H1 (cell line): ENCODE measurements around the gene CLDN15. TPM values are rescaled to one million over a fixed set of nuclear protein-coding genes. Genes with fewer than 3 reads are reported as not detected.

Experiments used
- CTCF ChIA-PET: fragments of 300-600 bp; sonication (Branson Sonifier 250); formaldehyde crosslinking; loops from one replicate; lab custom pipeline; 2021; ENCODE audit not compliant: partially characterized antibody; lab: Charles Lee
- POLR2A ChIA-PET: fragments of 300-600 bp; sonication (Branson Sonifier 250); formaldehyde crosslinking; loops from one replicate; lab custom pipeline; 2021; ENCODE audit warnings: inconsistent platforms; ENCODE audit not compliant: partially characterized antibody; lab: Charles Lee
- DNase-seq, 2 experiments: peaks; one replicate each; pipeline versions ENCODE4 v3.0.0 to v3.0.0-alpha.2; 2010 to 2022; ENCODE audit warnings: low spot score in 2 of 2, low read depth in 1 of 2, mixed read lengths in 1 of 2
- FAIRE-seq: peaks from 2 replicates; lab custom pipeline; 2011; peaks lifted over from hg19 to GRCh38; lab: Jason Lieb, UNC
- H2AFZ ChIP-seq: 2 replicates; pipeline ENCODE4 v1.8.1; 2012; ENCODE audit warnings: low read length, inconsistent platforms
- H2AK5ac ChIP-seq: 2 replicates; pipeline ENCODE4 v1.6.1; 2013; ENCODE audit warnings: low read depth, low read length
- H2BK120ac ChIP-seq: replicated peaks from 2 replicates; pipeline ENCODE3; 2013; ENCODE audit warnings: low read depth, low read length, inconsistent platforms
- H2BK12ac ChIP-seq: 2 replicates; pipeline ENCODE4 v1.6.1; 2013; ENCODE audit warnings: low read depth, low read length
- H2BK15ac ChIP-seq: 2 replicates; pipeline ENCODE4 v1.6.1; 2013; ENCODE audit warnings: low read length
- H2BK20ac ChIP-seq: 2 replicates; pipeline ENCODE4 v1.6.1; 2013; ENCODE audit warnings: low read length
- H2BK5ac ChIP-seq: 2 replicates; pipeline ENCODE4 v1.6.1; 2013; ENCODE audit warnings: low read depth, low read length
- H3K14ac ChIP-seq: 2 replicates; pipeline ENCODE4 v1.6.1; 2013; ENCODE audit warnings: inconsistent platforms; ENCODE audit not compliant: insufficient read length
- H3K18ac ChIP-seq: 2 replicates; pipeline ENCODE4 v1.6.1; 2013; ENCODE audit warnings: low read length; ENCODE audit errors: extremely low read depth
- H3K23ac ChIP-seq: 2 replicates; pipeline ENCODE4 v1.6.1; 2013; ENCODE audit warnings: inconsistent platforms; ENCODE audit not compliant: insufficient read length
- H3K23me2 ChIP-seq: 2 replicates; pipeline ENCODE4 v1.6.1; 2013; ENCODE audit warnings: low read depth, low read length
- H3K27ac ChIP-seq: 2 replicates; pipeline ENCODE4 v1.6.1; 2011; ENCODE audit warnings: low read depth, low read length, inconsistent platforms
- H3K27me3 ChIP-seq, 4 experiments: replicated peaks in 1 of 4; 1 replicate in 1 of 4; 2 replicates in 3 of 4; pipeline versions ENCODE4 v1.6.1 to v1.8.1; 2011 to 2013; ENCODE audit warnings: low read length in 3 of 4, mild to moderate bottlenecking in 3 of 4, inconsistent platforms in 2 of 4, mixed read lengths in 2 of 4, moderate library complexity in 1 of 4; ENCODE audit not compliant: control insufficient read depth in 3 of 4, insufficient read depth in 3 of 4; ENCODE audit errors: extremely low read depth in 1 of 4
- H3K36me3 ChIP-seq, 4 experiments: 2 replicates each; pipeline versions ENCODE4 v1.6.1 to v1.8.1; 2011 to 2013; ENCODE audit warnings: mild to moderate bottlenecking in 4 of 4, low read length in 3 of 4, moderate library complexity in 2 of 4, control low read depth in 1 of 4, inconsistent platforms in 1 of 4; ENCODE audit not compliant: insufficient read depth in 4 of 4, control insufficient read depth in 2 of 4
- H3K4ac ChIP-seq: replicated peaks from 2 replicates; pipeline ENCODE3; 2013; ENCODE audit warnings: low read length, low read depth, mixed read lengths, inconsistent platforms; ENCODE audit not compliant: insufficient read length
- H3K4me1 ChIP-seq, 4 experiments: replicated peaks in 1 of 4; 1 replicate in 1 of 4; 2 replicates in 3 of 4; pipeline versions ENCODE4 v1.6.1 to v1.8.1; 2011 to 2013; ENCODE audit warnings: low read length in 3 of 4, inconsistent platforms in 2 of 4, mixed read lengths in 1 of 4; ENCODE audit not compliant: insufficient read depth in 4 of 4, control insufficient read depth in 3 of 4
- H3K4me2 ChIP-seq, 2 experiments: 2 replicates each; pipeline versions ENCODE4 v1.6.1 to v1.8.1; 2011 to 2013; ENCODE audit warnings: low read depth in 2 of 2, low read length in 2 of 2, control low read depth in 1 of 2, inconsistent platforms in 1 of 2, mild to moderate bottlenecking in 1 of 2; ENCODE audit not compliant: insufficient read depth in 1 of 2
- H3K4me3 ChIP-seq, 4 experiments: fragments of 200-600, 300-600 bp in 1 of 4; sonication (generic), shearing (Covaris generic), sonication (Bioruptor Twin) in 1 of 4; 2 replicates each; pipeline versions ENCODE4 v1.5.1 to v1.8.1; 2011 to 2016; ENCODE audit warnings: low read length in 4 of 4, low read depth in 3 of 4, control low read depth in 2 of 4, inconsistent platforms in 2 of 4, mild to moderate bottlenecking in 2 of 4, mixed read lengths in 1 of 4, moderate library complexity in 1 of 4; ENCODE audit not compliant: insufficient read depth in 2 of 4; ENCODE audit errors: extremely low read depth in 1 of 4
- H3K56ac ChIP-seq: replicated peaks from 2 replicates; pipeline ENCODE3; 2013; ENCODE audit warnings: low read depth, mild to moderate bottlenecking, mixed read lengths, low read length, inconsistent platforms; ENCODE audit not compliant: insufficient read length
- H3K79me1 ChIP-seq: 2 replicates; pipeline ENCODE4 v1.6.1; 2013; ENCODE audit warnings: low read depth, low read length, control low read depth
- H3K79me2 ChIP-seq, 2 experiments: 2 replicates each; pipeline versions ENCODE4 v1.6.1 to v1.8.1; 2012 to 2013; ENCODE audit warnings: low read length in 2 of 2, mild to moderate bottlenecking in 2 of 2, inconsistent platforms in 1 of 2; ENCODE audit not compliant: insufficient read depth in 2 of 2, control insufficient read depth in 1 of 2
- H3K9ac ChIP-seq, 4 experiments: replicated peaks in 1 of 4; 1 replicate in 1 of 4; 2 replicates in 3 of 4; pipeline versions ENCODE4 v1.6.1 to v1.8.1; 2011 to 2013; ENCODE audit warnings: low read depth in 3 of 4, low read length in 3 of 4, control low read depth in 2 of 4, mild to moderate bottlenecking in 2 of 4, moderate library complexity in 2 of 4, inconsistent platforms in 1 of 4; ENCODE audit errors: extremely low read depth in 1 of 4
- H3K9me3 ChIP-seq, 2 experiments: 2 replicates each; pipeline versions ENCODE4 v1.6.1 to v1.8.1; 2012 to 2013; ENCODE audit warnings: mild to moderate bottlenecking in 2 of 2, moderate library complexity in 2 of 2, control low read depth in 1 of 2, inconsistent platforms in 1 of 2, low read depth in 1 of 2, low read length in 1 of 2, mixed read lengths in 1 of 2; ENCODE audit not compliant: insufficient read depth in 2 of 2
- H4K20me1 ChIP-seq, 2 experiments: replicated peaks in 1 of 2; 2 replicates each; pipeline versions ENCODE3 to v1.8.1; 2011 to 2013; ENCODE audit warnings: inconsistent platforms in 2 of 2, low read length in 2 of 2, mild to moderate bottlenecking in 1 of 2; ENCODE audit not compliant: insufficient read depth in 2 of 2, control insufficient read depth in 1 of 2
- H4K5ac ChIP-seq: 2 replicates; pipeline ENCODE4 v1.6.1; 2013; ENCODE audit warnings: low read length, low read depth, mixed read lengths, inconsistent platforms; ENCODE audit not compliant: insufficient read length
- H4K8ac ChIP-seq: 2 replicates; pipeline ENCODE4 v1.8.0; 2013; ENCODE audit warnings: mild to moderate bottlenecking, moderate library complexity, low read length, inconsistent platforms; ENCODE audit not compliant: insufficient read depth; ENCODE audit errors: extremely low read depth
- H4K91ac ChIP-seq: replicated peaks from 2 replicates; pipeline ENCODE3; 2013; ENCODE audit warnings: low read length, mixed read lengths, inconsistent platforms; ENCODE audit not compliant: insufficient read length
- BCL11A ChIP-seq, 2 experiments: IDR thresholded peaks; one replicate each; pipeline ENCODE4 v1.6.1; 2011; ENCODE audit warnings: low read depth in 2 of 2, low read length in 2 of 2, mild to moderate bottlenecking in 2 of 2
- CBX8 ChIP-seq: fragments of 300-800, 300-1000 bp; sonication (generic); IDR thresholded peaks from 2 replicates; pipeline ENCODE4 v1.7.1; 2016; ENCODE audit warnings: low read depth, low read length, borderline replicate concordance
- RBBP5 ChIP-seq: IDR thresholded peaks from 2 replicates; pipeline ENCODE4 v1.7.1; 2012; ENCODE audit warnings: low read depth, mild to moderate bottlenecking, inconsistent platforms, low read length, moderate library complexity, borderline replicate concordance
- TCF12 ChIP-seq: IDR thresholded peaks from 2 replicates; pipeline ENCODE4 v1.6.1; 2011; ENCODE audit warnings: low read depth, mild to moderate bottlenecking, low read length
- WGBS, 2 experiments: shearing (Covaris generic) in 1 of 2; methylation state at CpG; one replicate each; pipeline versions ENCODE4 v1.1.6 to v1.1.7; 2013 to 2015; ENCODE audit warnings: low lambda C conversion rate in 2 of 2, mixed read lengths in 2 of 2, inconsistent platforms in 1 of 2, low coverage in 1 of 2, missing lambda C conversion rate in 1 of 2; ENCODE audit not compliant: insufficient replicate concordance in 2 of 2, insufficient coverage in 1 of 2, insufficient read length in 1 of 2; ENCODE audit errors: extremely low coverage in 1 of 2, missing lambda C conversion rate in 1 of 2; 5-methylcytosine and 5-hydroxymethylcytosine counted together
- polyA plus RNA-seq, 7 experiments: library from polyadenylated mRNA; depleted of rRNA in 3 of 7; stranded (reverse) in 5 of 7; unstranded in 2 of 7; fragments of >200 nt in 5 of 7; fragments of 200-250 nt in 2 of 7; gene quantifications; 1 replicate in 5 of 7; 2 replicates in 1 of 7; 4 replicates in 1 of 7; pipeline versions ENCODE4 v1.2.1 to v1.2.3, GENCODE V29; 2011 to 2013; ENCODE audit warnings: missing spikeins in 2 of 7, mixed read lengths in 2 of 7
- total RNA-seq: library from RNA; stranded (reverse); fragmentation: NEBNext Ultra II Directional; extraction: Animal tissue kit (Norgen Biotek cat#: 25700); gene quantifications from 2 replicates; pipeline ENCODE4 v1.2.1, GENCODE V29; 2021

CLDN15 gene
- total and polyA plus RNA-seq, 2 of the 8 experiments (the other 6 are each of a cell fraction or from before 2014, with no cell fraction given), result 5.5 to 7.6 TPM

- ChIA-PET CTCF (interaction anchor here (0.7 to 4.1 kb wide), 6 partner anchors 9 to 81 kb away, joined by 3 to 18 read pairs (median 7); partner anchors contain the start of gene FIS1), POLR2A (interaction anchor here (1.6 kb wide), 1 partner anchor 7 kb away, joined by 5 read pairs; the partner anchor contains the start of gene ZNHIT1)
- Histone ChIP-seq H4K8ac (no peak overlapping the region), H3K79me1 (no peaks in the 10 kb centered on the region; the same call in 1 of the 2 replicates), H3K4me3 (no peak overlapping the region), H3K9ac (no peak overlapping the region), H3K79me2 (no peaks in the 10 kb centered on the region; a peak in 1 of 4 replicates), H2BK120ac (no peak overlapping the region), H3K27ac (no peak overlapping the region), H3K27me3 (no peaks in the 10 kb centered on the region), H2BK12ac (no peak overlapping the region), H3K18ac (no peak overlapping the region), H3K9me3 (no peaks in the 10 kb centered on the region)
- 97% methylated on average over 6 of the region's 6 CpGs; no CpG with 5 or more reads in 1 of the 2 experiments for WGBS, 2 experiments
- TF ChIP-seq BCL11A (IDR thresholded peaks at IDR 0.05; ENCODE audit: low read depth in 2 of 2, low read length in 2 of 2), result no peak
- TF ChIP-seq CBX8, result no peak
- no peak for TF ChIP-seq TCF12
- no peak for TF ChIP-seq RBBP5
- TF ChIP-seq, all 59 proteins: peak for 0
- no peak overlapping the region for H2BK15ac ChIP-seq
- no peak overlapping the region for H4K91ac ChIP-seq
- H3K14ac ChIP-seq, result no peak overlapping the region
- peaks cover 0 to 3% (median 0%) of the 10 kb centered on the region in 4 experiments; a peak in 2 of 7 replicates for H3K4me1 ChIP-seq
- no peak overlapping the region for H3K23ac ChIP-seq
- peaks cover 2 to 9% (median 5%) of the 10 kb centered on the region in 4 experiments; a peak in 7 of 8 replicates for H3K36me3 ChIP-seq
- no peak overlapping the region for H2AK5ac ChIP-seq
- H3K56ac ChIP-seq, result no peak overlapping the region
- H3K4me2 ChIP-seq, result no peak overlapping the region
- no peak overlapping the region for H2AFZ ChIP-seq
- FAIRE-seq, result no peak
- peaks cover 0 to 5% of the 10 kb centered on the region in 2 experiments for H4K20me1 ChIP-seq
- H3K4ac ChIP-seq, result no peak overlapping the region
- no peaks in the 10 kb centered on the region for H3K23me2 ChIP-seq
- DNase-seq, result no peak
- no peak overlapping the region for H4K5ac ChIP-seq
- H2BK20ac ChIP-seq, result no peak overlapping the region
- no peak overlapping the region for H2BK5ac ChIP-seq
Observed at GRCh38 chr7:101225650-101226049, 12.0 kb downstream of the CLDN15 start.
